NCI-H226 (cell line): ENCODE results near the gene SLIT3.

Experiments used
- DNase-seq: peaks from one replicate; pipeline ENCODE4 v3.0.0-alpha.2; 2015

Gene SLIT3

DNA sequence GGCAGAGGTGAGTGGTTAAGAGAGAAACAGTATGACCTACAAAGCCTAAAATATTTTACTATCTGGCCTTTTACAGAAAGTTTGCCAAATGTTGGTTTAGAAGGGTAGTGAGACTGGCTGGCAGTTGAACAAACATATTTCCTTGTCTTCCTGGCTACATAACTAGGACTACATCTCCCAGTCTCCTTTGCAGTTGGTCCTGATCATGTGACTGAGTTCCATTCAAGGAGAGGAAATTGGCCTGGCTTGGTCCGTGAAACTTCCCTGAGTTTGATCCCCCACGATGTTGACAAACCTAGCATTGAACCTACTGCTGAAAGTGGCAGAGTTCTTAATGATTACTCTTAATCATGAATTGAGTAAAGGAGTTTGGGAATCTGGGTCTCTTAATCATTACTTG is 280.8 kb downstream of the SLIT3 start:
- no peak for DNase-seq

DNA sequence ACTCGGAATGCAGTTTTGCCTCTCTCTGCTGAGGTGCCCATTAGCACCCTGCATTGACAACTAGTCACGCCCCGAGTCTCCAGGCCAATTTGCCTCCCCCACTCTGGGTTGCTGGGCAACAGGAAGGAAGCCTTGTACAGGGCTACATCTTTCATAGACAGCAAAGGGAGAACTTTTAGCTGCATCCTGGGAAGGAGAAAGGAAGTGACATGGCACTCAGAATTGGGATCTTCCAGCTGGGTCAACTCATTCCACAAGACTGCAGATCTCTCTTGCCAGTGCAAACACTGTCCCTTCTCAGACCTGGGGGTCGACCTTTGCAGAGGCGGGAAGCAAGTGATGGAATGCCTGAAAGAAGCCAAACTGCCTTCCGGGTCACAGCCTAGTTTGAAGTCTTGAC is 282.0 kb downstream of the SLIT3 start:
- no peak for DNase-seq

DNA sequence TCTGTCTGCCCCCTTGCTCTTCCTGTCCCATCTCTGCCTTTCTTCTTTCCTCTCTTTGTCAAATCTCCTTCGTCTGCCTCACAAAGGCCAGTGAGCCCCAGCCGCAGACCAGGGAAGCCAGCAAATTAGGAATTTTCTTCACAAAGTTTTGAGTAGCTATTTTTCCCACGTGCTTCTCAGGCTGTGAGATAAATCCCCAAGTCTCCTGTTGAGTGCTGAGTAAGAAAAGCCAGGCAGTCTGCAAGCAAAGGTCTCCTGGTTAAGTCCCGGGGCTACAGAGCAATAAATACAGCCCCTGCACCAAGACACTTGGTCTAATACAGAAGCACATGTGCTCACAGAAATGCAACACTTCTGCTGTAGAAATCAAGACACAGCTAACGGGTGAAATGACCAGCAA is 284.9 kb downstream of the SLIT3 start:
- no peak for DNase-seq

DNA sequence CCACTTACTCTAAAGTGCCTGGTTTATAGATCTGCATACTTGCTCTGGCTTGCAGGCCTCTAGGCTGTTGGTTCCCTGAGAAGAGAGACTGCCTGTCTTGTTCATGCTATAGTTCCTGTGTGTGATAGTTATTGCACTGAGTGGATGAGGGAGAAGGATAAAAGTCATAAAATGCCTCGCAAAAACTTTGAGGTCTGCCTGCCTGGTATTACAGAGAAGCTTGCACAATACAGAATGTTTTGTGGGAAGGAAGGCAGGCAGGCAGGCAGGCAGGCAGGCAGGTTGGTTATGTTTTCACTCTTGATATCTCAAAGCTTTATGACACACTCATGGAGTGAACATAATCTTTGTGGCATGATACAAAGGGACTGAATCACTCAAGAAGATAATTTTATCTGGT is 287.1 kb downstream of the SLIT3 start:
- DNase-seq, result peak; percentile 64

DNA sequence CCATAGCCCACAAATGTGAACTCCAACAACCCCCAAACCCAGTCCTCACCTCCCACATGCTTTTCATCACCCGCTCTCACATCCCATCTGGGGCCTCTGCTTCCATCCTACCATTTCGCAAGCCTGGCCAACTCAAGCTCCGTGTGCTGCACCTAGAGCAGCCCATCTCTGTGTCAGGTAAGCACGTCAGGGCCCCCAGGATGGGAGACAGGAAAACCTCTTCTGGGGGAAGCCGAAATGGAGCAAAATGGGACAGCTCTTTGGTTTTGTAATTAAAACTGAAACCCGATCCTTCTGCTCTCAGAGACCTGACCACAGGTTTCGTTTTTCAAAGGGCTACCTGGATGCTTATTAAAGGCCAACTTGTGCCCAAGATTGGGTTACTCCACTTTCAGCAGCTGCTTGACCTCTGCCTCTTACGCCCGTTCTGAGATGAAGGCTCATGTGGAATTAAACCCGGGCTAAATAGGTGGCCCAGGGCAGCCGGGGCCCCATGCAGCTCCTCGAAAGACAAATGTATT is 287.7 kb downstream of the SLIT3 start:
- no peak for DNase-seq

DNA sequence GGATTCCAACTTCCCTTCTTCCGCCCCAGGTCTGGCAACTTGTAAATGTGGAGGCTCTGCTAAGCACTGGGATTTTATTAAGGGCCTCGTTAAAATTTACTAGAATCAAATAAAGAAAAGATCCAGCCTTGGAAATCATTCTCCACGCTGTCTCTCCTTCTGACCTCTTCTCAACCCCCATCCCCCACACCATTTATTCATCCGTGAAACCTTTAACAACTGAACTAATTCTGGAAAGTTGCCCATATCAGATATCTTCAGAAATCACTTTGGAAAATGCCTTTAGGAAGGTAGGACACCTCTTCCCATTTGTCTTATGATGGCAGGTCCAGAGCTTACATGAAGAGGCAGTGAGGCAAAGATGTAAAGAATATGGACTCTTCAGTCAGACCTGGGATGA is 288.5 kb downstream of the SLIT3 start:
- no peak for DNase-seq

DNA sequence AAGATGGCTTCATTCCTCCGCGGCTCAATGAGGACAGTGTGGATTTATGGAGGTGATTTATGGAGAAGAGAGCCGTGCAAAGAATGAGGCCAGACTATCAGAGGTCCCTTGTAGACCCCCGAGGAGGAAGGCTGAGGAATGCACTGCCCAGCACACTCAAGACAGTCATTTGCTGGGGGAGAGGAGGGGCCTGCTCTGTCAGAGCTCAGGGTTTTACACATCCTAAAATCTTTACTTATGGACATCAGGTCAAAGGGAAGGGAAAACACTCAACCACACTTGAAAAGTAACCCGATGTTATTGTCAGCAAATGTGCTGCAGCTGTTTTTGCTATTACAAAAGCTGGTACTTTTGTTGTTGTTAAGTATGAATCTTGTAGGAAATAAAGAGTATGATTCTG is 289.5 kb downstream of the SLIT3 start:
- DNase-seq, result no peak

DNA sequence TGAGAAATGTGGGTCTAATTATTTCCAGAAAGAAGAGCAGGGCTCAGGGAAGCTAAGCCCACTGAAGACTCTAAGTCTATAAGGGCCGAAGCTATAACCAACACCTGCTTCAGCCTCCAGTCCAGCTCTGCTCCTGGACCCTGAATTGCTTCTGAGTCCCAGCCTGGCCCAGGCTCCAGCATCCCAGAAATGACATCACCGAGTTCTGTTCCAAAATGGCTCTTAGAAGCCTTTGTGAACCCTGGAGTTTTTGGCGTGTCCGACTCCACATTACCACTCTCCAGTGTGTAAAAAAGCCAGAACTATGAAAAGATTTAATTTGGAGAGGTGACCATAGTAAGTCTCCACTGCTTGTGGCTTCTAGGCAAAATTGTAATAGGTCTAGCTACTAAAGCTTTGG is 289.9 kb downstream of the SLIT3 start:
- no peak for DNase-seq

DNA sequence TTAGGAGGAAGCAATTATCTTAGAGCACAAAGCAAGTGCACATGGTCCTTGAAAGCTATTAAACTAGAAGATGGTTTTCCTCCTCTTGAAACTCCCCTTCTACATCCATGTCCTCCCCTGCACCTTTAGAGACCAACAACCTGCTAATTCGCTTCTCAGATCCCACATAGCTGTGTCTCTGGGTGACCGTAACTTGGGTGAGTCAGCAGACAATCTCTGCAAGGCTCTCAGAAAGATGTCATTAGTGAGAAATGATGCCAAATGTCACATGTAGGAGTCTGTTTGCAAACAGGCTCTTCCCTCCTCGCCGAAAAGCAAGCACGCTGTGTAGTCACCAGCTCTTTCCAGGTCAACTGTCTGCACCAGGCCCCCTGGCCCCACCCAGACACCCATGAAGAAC is 291.8 kb downstream of the SLIT3 start:
- no peak for DNase-seq

DNA sequence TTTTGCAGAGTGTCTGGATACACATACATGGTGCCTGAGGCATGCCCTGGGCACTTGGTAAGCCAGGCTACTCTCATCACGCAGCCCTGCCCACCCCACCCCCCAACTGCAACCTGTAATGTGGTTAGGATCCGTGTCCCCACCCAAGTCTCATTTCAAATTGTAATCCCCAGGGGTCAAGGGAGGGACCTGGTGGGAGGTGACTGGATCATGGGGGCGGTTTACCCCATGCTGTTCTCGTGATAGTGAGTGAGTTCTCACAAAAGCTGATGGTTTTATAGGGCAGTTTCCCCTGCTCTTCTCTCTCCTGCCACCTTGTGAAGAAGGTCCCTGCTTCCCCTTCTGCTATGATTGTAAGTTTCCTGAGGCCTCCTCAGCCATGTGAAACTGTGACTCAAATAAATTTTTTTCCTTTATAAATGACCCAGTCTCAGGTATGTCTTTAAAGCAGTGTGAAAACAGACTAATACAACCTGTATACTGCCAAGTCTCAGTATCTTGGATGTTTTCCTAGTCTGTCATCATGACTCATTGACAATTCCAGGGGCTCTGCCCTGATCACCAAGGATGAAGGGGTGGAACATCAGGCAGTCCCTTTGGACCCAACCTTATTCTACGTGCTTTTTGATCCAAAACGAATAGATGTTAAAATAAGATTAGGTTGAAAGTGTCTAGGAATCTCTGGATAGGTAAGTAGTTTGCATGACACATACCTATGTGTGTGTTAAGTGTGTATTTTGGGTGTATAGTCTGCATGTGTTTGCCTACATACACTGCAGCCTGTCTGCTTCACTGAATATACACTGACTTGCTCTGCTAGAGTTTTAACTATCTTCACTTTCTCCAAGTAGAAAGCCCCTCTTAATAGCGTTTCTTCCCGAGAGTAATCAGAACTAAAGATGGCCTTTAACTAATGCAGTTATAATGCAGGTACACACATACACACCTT is 293.8 kb downstream of the SLIT3 start:
- DNase-seq, result peak; percentile 65

DNA sequence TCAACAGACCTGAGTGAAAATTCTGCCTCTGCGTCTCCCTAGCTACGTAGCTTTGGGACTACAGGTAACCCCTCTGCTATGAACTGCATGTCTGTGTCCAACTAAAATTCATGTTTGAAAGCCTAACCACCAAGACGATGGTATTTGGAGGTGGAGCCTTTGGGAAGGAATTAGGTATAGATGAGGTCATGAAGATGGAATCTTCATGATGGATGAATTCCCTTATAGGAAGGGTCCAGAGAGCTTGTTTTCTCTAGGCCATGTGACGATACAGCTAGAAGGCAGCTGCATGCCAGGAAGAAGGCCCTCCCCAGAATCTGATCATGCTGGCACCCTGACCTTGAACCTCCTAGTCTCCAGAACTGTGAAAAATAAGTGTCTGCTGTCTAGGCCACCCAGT is 296.4 kb downstream of the SLIT3 start:
- peak; percentile 39 for DNase-seq

DNA sequence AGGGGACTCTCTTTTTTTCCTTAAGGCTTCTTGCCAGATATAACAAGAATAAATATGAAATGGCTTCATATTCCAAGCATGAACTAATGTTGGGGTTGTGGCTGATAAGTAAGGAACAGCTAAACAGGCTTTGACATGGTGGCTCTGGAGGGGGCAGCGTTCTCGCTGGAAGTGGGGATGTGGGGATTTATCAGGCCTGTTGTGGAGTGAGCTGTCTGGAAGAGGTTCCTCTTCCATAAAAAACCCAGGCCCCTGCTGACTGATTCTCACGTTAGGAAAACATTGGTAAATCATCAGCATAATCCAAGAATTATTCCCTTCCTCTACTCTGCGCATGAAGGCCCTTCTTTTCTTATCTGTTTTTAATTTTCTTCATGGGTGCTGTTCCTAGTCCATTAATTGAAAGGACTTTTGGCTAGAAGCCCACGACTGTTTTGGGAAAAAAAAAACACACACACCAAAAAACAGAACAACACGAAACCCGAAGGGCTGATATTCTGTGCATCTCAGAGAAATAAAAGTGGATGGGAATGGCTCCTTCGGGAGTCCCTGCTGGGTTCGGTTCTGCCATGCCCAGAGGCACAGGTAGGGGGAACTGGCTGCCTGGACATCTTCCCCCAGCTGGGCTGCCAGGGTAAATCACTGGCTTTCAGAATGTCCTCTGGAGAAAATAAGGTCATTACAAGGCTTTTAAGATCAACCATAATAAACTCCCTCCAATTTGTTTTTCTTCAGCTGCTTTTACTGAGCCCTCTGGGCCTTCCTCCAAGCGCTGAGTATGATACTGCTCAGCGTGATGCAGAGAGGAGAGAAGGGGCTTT is 297.0 kb downstream of the SLIT3 start:
- DNase-seq, result no peak

DNA sequence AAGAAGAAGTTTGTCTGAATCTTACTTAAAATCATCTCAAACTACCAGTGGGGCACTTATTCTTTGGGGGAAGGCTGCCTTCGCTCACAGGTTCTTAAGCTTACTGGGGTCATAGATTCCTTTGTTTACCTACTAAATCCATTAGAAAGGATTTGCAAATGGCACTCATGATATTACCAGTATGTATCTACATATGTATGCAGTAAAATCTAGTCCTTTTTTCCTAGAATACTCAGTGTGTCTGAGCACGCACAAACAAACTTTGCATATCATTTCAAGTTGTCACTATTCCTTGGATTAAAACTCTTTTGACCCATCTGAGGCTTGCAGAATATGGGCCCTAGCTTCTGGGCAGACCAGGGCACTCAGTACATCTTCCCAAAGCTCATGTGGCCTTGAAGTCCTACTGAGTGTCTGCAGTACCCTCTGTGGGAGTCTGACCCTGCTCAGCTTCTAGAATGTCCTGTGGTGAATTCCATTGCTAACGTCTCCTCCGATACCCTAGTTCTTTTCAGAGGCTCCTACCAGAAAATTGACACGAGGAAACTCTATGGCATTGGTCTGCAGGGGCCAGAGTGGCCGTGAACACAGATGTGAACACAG is 297.9 kb downstream of the SLIT3 start:
- no peak for DNase-seq

DNA sequence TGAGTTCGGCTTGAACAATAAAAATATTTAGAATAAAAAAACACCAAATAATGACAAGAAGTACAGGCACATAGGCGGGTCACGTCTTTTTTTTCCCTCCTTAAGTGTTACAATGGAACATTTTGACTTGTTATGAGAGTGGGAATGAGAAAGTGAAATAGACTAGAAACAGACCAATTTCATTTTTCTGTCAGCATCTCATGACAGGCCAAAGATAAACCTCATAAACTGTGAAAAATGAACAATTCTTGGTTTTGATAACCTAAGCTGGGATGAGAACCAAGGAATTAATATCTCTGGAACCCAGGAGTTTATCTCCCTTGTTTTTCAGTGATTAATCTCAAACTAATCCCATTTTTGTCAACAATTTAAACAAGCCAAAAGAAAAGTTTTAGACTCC is 299.5 kb downstream of the SLIT3 start:
- no peak for DNase-seq

DNA sequence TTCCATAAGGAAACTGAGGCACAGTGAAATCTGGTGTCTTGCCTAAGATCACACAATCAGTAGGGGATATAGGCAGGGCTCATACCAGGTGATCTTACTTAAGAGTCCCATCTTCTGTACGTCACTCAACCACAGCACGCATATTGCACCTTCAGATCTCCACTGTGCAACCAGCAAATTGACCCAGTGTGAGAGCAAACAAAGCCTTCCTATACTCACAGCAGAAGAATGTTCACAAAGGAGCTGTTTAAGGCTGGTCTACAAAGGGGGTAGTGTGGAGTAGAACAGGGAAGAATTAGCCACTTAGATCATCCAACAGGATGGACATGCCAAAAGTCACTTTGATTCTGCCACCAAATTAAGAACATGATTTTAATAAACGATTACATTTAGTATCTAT is 305.9 kb downstream of the SLIT3 start:
- DNase-seq, result no peak

DNA sequence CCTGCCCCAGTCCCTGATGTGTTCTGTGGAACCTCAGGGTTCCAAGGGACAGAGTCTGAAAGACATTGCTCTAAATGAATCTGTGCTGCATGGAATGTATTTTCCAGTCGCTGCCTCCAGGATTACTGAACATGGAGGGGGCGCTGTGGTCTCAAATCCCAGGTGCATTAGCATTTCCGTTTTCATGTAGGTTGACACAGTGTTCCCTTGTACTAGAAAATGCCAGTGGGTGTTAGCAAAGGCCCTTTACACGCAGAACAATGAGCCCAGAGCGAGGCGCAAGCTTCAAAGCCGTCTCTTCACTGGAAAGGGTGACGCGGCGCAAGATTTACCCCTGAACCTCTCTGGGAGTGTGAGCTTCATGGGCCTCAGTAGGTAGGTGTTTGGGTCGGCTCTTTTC is 308.3 kb downstream of the SLIT3 start:
- no peak for DNase-seq

DNA sequence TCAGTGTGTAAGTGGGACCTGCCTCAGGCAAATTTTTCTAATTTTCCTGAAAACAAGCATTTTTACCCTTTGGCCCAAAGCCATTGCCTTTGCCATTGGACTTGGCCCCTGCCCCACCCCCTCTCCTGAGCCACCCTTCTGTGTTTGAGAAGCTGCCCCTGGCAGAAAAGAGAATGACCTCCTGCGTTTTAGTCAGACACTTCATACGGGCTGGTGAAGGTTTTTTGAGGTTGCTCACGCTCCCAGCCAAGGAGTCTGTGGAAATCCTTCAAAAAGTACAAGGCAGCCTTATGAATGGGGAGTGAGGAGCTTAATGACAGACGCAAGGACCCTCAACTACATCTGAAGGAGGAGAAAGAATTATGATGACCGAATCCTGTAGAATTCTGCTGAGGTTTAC is 308.9 kb downstream of the SLIT3 start:
- DNase-seq, result no peak

DNA sequence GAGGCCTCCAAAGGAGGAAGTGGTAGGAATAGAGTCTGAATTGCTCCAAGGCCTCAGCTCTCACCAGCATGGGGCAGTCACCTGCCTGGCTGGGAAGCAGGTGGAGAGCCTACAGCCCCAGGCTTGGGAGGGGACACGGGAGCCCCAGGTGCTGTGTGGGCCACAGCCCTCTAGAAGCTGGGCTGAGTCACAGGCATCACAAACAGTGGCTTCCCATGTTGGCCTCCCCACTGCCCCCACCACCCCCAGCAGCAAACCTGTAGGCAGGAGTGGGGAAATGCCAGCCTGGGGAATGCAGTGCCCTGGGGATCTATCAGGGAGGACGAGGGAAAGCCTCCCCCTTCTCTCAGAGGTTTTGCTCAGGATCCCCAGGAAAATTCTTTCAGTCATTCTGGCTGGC is 309.6 kb downstream of the SLIT3 start:
- DNase-seq, result peak; percentile 21

DNA sequence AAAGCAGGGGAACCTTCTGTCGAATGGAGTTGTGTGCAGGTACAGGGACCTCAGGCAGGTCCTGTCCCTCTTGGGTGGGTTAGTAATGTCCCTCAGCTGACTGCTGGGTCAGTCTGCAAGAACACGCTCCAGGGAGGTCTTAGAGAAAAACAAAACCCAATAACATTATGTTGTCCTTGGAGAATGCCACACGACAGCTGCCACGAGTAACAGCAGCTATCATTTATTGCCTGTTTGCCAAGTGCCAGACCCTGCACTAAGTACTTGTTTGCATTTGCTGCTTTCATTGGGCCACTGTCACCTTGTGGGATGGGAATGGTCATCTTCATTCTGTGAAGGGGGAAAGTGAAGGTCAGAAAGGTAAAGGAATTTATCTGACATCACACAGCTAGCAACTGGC is 310.3 kb downstream of the SLIT3 start:
- DNase-seq, result no peak

DNA sequence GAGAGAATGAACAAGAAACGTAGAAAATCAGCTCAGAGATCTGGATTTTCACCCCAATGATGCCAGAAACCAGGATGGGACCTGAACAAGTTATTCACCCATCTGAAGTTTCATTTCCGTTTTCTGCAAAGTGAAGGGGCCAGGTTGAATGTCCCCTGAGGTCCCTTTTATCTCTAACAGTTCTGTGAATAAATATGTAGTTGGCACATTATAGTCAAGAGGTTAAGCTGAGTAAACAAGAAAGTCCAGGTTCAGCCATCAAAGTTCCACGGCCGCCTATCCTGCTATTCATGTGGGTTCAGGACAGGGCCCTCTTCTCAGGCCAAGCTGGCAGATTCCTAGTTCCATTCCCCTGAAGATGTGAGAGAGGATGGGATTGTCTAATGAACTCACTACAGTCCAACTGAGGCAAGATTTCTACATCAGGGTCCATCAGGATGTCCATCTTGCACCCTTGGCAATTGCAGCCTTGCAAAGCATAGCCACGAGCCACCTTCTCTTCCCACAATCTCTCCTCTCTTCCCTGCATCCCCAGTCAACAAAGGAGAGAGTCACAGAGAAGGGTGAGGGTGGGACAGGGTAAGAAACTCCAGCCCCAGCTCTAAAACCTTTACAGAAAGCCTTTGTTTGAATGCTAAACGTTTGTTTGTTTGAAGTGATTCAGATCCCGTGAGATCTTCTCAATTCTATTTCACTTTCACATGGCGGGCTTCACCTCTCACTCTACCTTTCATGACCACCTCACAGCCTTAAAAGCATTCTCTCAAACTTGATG is 311.0 kb downstream of the SLIT3 start:
- no peak for DNase-seq

DNA sequence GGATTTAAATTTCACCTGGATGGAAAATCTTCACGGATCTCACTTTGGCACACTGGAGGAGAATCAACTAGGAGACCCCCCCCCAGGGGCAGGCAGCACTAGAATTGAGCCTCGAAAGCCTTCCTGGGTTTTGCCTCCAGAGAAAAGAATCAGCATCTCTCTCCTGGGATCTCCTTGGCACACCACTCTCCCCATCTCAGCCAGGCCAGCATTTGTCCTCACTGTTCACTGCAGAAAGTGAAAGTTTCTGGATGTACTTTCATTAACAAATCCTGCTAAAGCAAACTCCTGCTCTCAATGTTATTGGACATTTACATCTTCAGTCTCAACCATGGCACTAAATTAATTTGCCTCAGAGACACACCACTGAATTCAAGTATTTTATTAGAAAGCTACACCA is 312.2 kb downstream of the SLIT3 start:
- no peak for DNase-seq

DNA sequence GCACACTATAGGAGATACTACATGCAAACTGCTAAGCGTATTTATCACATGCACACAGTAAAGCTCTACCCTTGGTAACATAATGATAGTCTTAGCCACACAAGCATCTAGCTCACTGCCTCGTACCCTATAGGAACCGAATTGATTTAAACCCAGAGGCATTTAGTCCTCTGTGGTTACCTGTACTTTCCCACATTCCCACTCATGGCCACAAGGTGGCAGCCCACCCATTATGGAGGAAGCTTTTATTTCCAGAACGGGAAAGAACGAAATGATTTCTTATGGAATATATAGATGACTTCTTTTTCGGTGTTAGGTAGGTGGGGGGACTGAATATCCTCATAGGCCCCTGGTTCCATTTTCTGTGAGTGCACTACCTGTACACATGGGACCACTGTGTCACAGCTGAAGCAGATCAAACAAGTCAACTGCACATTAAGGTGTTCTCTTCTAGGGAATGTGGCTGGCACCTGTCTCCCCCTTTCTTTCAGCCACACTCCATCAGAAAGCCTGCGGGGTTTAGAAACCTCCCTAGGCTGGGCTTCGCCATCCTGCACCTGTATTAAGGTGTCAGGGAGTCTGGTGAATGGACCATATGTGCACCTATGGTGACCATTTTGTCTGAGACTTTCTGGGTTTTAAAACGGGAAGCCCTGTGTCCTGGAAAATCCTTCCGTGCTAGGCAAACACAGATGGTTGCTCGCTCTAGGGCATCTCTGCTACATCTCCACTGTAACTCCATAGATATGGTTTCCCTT is 313.2 kb downstream of the SLIT3 start:
- peak; percentile 50 for DNase-seq
